Measurements from ENCODE around the gene BLOC1S6. TPM values are rescaled to one million over a fixed set of nuclear protein-coding genes. Genes with fewer than 3 reads are reported as not detected.

The BLOC1S6 gene
- total RNA-seq = 40.9 TPM
- long read RNA-seq, full-length matches to known transcripts = 49 of 54 reads
- long read RNA-seq, partial matches to known transcripts = 3 of 54 reads
- long read RNA-seq, other reads (novel, unspliced or antisense) = 2 of 54 reads

DNA sequence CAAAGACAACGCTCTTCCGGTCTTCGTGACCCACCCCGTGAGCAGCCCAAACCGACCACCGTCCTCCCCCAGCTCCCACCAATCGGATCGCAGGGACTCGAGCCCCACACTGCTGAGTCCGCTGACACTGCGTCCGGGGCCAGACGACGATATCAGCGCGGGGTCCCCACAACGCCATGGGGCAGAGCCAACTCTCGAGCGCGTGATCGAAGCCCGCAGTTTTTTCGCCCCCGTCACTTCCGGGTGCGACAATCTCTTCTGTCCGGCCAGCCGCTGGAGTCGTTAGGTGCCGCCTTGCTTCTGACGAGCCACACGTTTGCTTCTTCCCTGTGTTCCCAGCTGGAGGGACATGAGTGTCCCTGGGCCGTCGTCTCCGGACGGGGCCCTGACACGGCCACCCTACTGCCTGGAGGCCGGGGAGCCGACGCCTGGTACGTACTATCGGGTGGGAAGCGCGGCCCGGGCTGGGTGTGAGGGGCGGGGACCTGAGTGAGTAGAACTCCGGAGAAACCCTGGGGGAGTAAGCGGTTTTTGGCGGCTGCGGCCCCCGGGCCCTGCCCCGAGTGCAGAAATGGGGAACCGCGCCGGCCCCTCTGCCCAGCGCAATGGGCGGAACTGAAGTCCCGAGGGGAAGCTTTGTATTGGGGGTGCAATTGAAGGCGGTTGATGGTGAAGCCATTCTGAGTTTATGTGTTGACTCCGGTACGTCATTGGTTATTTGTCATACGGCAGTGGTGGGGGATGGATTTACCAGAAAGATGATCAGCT is at the start of gene BLOC1S6:
TSS of gene BLOC1S6 (plus strand) at position 285 of the 768 bp plus-strand sequence. CDS start at position 350, 65 bp downstream.
- DNase-seq (peak; percentile 95), ATAC-seq (peak; percentile 95)
- Histone ChIP-seq H3K4me1 (peaks cover 33% of the 10 kb centered on the region), H3K9me3 (no peaks in the 10 kb centered on the region), H3K4me3 (peak within 1 kb of the TSS; percentile 85), H3K27ac (peak within 1 kb of the TSS; percentile 99), H3K36me3 (no peaks in the 10 kb centered on the region), H3K27me3 (no peaks in the 10 kb centered on the region)
- TF ChIP-seq CTCF (IDR thresholded peaks at IDR 0.05) = no peak
- intact Hi-C loops (cut with DNase I) = no loop called here

GRCh38 chr15:45539680-45540079 is 47.5 kb upstream of the BLOC1S6 start:
- ATAC-seq (no peak), DNase-seq (no peak)
- Histone ChIP-seq H3K36me3 (no peaks in the 10 kb centered on the region), H3K27me3 (no peaks in the 10 kb centered on the region), H3K9me3 (no peaks in the 10 kb centered on the region), H3K4me3 (no peak overlapping the region), H3K27ac (no peak overlapping the region), H3K4me1 (no peaks in the 10 kb centered on the region)
- intact Hi-C loops (cut with DNase I) = no loop called here
- no peak for TF ChIP-seq CTCF (IDR thresholded peaks at IDR 0.05)

DNA sequence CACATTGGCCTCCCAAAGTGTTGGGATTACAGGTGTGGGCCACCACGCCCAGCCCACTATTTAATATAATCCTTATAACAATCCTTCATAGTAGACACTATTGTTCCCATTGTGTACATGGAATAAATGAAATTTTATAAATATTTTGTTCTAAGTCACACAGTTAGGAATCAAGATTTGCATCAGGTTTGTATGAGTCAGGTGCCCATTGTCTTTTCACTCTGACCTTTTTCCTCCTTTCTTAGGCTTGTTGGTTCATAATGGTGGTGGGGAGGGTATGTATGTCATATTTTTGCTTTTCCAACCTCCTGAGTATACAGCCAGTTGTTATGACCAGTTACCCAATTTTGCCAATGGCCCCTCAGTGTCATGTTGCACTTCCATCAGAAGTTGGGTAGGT is 46.6 kb upstream of the BLOC1S6 start:
- no peak for TF ChIP-seq CTCF (IDR thresholded peaks at IDR 0.05)
- ATAC-seq (no peak), DNase-seq (no peak)
- H3K4me3 ChIP-seq = no peak overlapping the region
- no peak overlapping the region for H3K27ac ChIP-seq
- H3K27me3 ChIP-seq = no peaks in the 10 kb centered on the region
- H3K9me3 ChIP-seq = no peaks in the 10 kb centered on the region
- H3K4me1 ChIP-seq = no peaks in the 10 kb centered on the region
- intact Hi-C loops (cut with DNase I) = no loop called here
- no peaks in the 10 kb centered on the region for H3K36me3 ChIP-seq

- ATAC-seq (no peak), DNase-seq (no peak)
- intact Hi-C loops (cut with DNase I) = no loop called here
- Histone ChIP-seq H3K4me1 (no peaks in the 10 kb centered on the region), H3K27me3 (no peaks in the 10 kb centered on the region), H3K36me3 (no peaks in the 10 kb centered on the region), H3K4me3 (no peak overlapping the region), H3K27ac (no peak overlapping the region), H3K9me3 (no peaks in the 10 kb centered on the region)
- no peak for TF ChIP-seq CTCF (IDR thresholded peaks at IDR 0.05)
Measured at GRCh38 chr15:45543051-45543450, 44.1 kb upstream of the BLOC1S6 start.

GRCh38 chr15:45544266-45545023 is 42.7 kb upstream of the BLOC1S6 start:
- no peak for DNase-seq
- Histone ChIP-seq H3K9me3 (no peaks in the 10 kb centered on the region), H3K27me3 (no peaks in the 10 kb centered on the region), H3K4me3 (no peak overlapping the region), H3K4me1 (no peaks in the 10 kb centered on the region), H3K27ac (no peak overlapping the region), H3K36me3 (no peaks in the 10 kb centered on the region)
- no peak for ATAC-seq
- intact Hi-C loops (cut with DNase I) = no loop called here
- no peak for TF ChIP-seq CTCF (IDR thresholded peaks at IDR 0.05)

Data from upper lobe of right lung (tissue), 1 donor.